Natural killer cell (primary cell): Measurements from ENCODE around the gene CSTF3. TPM values are rescaled to one million over a fixed set of nuclear protein-coding genes. Genes with fewer than 3 reads are reported as not detected.

ENCODE experiments used
- ATAC-seq, 3 donors: fragments of 150-1000 bp in 2 of 3; fragments of 200-7000 bp in 1 of 3; cut with Tn5 transposase; 1 replicate in 1 of 3; 2 replicates in 2 of 3; pipeline ENCODE4 v1.10.0; 2021; ENCODE audit warnings: mild to moderate bottlenecking in 2 of 3, moderate library complexity in 2 of 3
- DNase-seq, 2 donors: peaks; one replicate each; pipeline versions ENCODE4 v3.0.0 to v3.0.0-alpha.2; 2013 to 2021; ENCODE audit warnings: mixed read lengths in 1 of 2
- H3K27ac ChIP-seq: one replicate; pipeline ENCODE4 v1.5.1; 2013; ENCODE audit warnings: mild to moderate bottlenecking, low read length
- H3K27me3 ChIP-seq: one replicate; pipeline ENCODE4 v1.6.1; 2013; ENCODE audit warnings: low read length; ENCODE audit not compliant: control insufficient read depth, insufficient read depth
- H3K36me3 ChIP-seq: one replicate; pipeline ENCODE4 v1.6.1; 2013; ENCODE audit warnings: low read length; ENCODE audit not compliant: control insufficient read depth, insufficient read depth
- H3K4me1 ChIP-seq: one replicate; pipeline ENCODE4 v1.6.1; 2013; ENCODE audit warnings: low read length; ENCODE audit not compliant: control insufficient read depth, insufficient read depth
- H3K4me3 ChIP-seq: one replicate; pipeline ENCODE4 v1.5.1; 2013; ENCODE audit warnings: low read length
- H3K9me3 ChIP-seq: one replicate; pipeline ENCODE4 v1.6.1; 2013; ENCODE audit warnings: low read length; ENCODE audit not compliant: control insufficient read depth, insufficient read depth
- H3K27ac Mint-ChIP-seq, 2 donors: one replicate each; pipeline ENCODE4 v1.8.0; 2022; ENCODE audit warnings: mild to moderate bottlenecking in 2 of 2, mixed read lengths in 2 of 2, moderate library complexity in 1 of 2
- H3K27me3 Mint-ChIP-seq, 2 donors: one replicate each; pipeline ENCODE4 v1.8.0; 2022; ENCODE audit warnings: low read depth in 2 of 2, mixed read lengths in 2 of 2
- H3K36me3 Mint-ChIP-seq: one replicate; pipeline ENCODE4 v1.8.0; 2022; ENCODE audit warnings: mixed read lengths
- H3K4me1 Mint-ChIP-seq, 2 donors: one replicate each; pipeline ENCODE4 v1.8.0; 2022; ENCODE audit warnings: mixed read lengths in 2 of 2
- H3K4me3 Mint-ChIP-seq: one replicate; pipeline ENCODE4 v1.8.0; 2022; ENCODE audit warnings: mild to moderate bottlenecking, moderate library complexity, mixed read lengths
- H3K9me3 Mint-ChIP-seq, 2 donors: one replicate each; pipeline ENCODE4 v1.8.0; 2022; ENCODE audit warnings: mixed read lengths in 2 of 2
- WGBS: methylation state at CpG from one replicate; pipeline ENCODE4 v1.1.7; 2013; ENCODE audit warnings: missing lambda C conversion rate; ENCODE audit not compliant: insufficient coverage; 5-methylcytosine and 5-hydroxymethylcytosine counted together
- intact Hi-C: fragments of 100-400 bp; cut with micrococcal nuclease; formaldehyde crosslinking; loops from one replicate; pipeline ENCODE4 v1.14.2; 2022
- total RNA-seq, 4 donors: library from RNA; stranded (reverse); fragments of 120-200 nt in 1 of 4; gene quantifications; one replicate each; pipeline versions ENCODE4 v1.2.3 to v1.2.4, GENCODE V29; 2013 to 2022
- TF ChIP-seq, protein P1 (sequence below): fragments of 200-600 bp; IDR thresholded peaks from one replicate; pipeline ENCODE4 v1.8.0; 2022; ENCODE audit warnings: antibody characterized with exemption

Gene CSTF3
- total RNA-seq, 3 donors from 2014 or later (not counting 1 experiment from before 2014, with no cell fraction given) = 10.9 to 15.6 (median 12.0) TPM

DNA sequence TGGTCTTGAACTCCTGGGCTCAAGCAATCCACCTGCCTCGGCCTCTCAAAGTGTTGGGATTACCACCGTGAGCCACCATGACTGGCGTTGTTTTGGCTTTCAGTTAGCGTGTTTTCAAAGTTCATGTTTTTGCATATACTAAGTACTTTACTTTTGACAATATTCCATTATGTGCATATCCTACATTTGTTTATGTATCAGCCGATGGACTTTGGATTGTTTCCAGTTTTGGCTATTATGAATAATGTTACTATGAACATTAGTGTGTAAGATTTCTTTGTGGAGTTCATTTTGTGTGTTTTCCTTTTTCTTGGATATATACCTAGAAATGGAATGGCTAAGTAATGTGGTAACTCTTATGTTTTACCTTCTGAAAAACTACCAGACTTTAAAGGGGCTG is 9.9 kb downstream of the CSTF3 start:
- Histone ChIP-seq H3K9me3 (no peaks in the 10 kb centered on the region), H3K27me3 (no peaks in the 10 kb centered on the region), H3K27ac (no peak overlapping the region), H3K4me3 (no peak overlapping the region), H3K4me1 (no peaks in the 10 kb centered on the region), H3K36me3 (peaks cover 8% of the 10 kb centered on the region)
- TF ChIP-seq, protein P1, sequence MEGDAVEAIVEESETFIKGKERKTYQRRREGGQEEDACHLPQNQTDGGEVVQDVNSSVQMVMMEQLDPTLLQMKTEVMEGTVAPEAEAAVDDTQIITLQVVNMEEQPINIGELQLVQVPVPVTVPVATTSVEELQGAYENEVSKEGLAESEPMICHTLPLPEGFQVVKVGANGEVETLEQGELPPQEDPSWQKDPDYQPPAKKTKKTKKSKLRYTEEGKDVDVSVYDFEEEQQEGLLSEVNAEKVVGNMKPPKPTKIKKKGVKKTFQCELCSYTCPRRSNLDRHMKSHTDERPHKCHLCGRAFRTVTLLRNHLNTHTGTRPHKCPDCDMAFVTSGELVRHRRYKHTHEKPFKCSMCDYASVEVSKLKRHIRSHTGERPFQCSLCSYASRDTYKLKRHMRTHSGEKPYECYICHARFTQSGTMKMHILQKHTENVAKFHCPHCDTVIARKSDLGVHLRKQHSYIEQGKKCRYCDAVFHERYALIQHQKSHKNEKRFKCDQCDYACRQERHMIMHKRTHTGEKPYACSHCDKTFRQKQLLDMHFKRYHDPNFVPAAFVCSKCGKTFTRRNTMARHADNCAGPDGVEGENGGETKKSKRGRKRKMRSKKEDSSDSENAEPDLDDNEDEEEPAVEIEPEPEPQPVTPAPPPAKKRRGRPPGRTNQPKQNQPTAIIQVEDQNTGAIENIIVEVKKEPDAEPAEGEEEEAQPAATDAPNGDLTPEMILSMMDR = no peak
- no peaks in the 10 kb centered on the region for H3K27me3 Mint-ChIP-seq
- peaks cover 23 to 29% of the 10 kb centered on the region in 2 donors for H3K4me1 Mint-ChIP-seq
- no peaks in the 10 kb centered on the region for H3K36me3 Mint-ChIP-seq
- no peak overlapping the region for H3K4me3 Mint-ChIP-seq
- no peak for ATAC-seq
- no peak for DNase-seq
- no peak overlapping the region for H3K27ac Mint-ChIP-seq
- 79% methylated on average over 5 of the region's 5 CpGs for WGBS
- H3K9me3 Mint-ChIP-seq = no peaks in the 10 kb centered on the region
- intact Hi-C loops = no loop called here

DNA sequence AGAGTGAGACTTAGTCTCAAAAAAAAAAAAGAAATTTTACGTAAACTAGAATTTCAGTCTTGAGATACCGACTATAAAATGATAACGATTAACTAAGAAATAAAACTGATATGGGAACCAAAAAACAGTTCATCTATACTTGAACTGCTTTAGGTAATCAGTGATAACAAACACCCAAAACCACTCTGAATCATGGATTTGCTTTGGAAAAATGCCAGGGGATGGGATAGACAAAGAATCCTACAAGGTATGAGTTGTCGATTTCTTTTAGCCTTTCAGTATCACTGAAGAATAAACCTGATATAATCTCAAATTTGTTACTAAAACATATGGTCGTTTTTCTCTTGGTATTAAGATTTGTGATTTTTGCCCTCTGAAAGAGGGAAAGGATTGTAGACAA is 13.7 kb downstream of the CSTF3 start:
- H3K4me3 ChIP-seq = no peak overlapping the region
- Mint-ChIP-seq H3K36me3 (no peaks in the 10 kb centered on the region), H3K9me3 (no peaks in the 10 kb centered on the region), H3K27ac (no peak overlapping the region), H3K4me1 (peaks cover 18 to 25% of the 10 kb centered on the region in 2 donors), H3K4me3 (no peak overlapping the region), H3K27me3 (no peaks in the 10 kb centered on the region)
- ATAC-seq (no peak), DNase-seq (no peak)
- TF ChIP-seq, protein P1 = no peak
- H3K9me3 ChIP-seq = no peaks in the 10 kb centered on the region
- H3K36me3 ChIP-seq = peaks cover 5% of the 10 kb centered on the region
- WGBS = 100% methylated on average over 3 of the region's 5 CpGs
- intact Hi-C loops = no loop called here
- peaks cover 2% of the 10 kb centered on the region for H3K4me1 ChIP-seq
- H3K27me3 ChIP-seq = no peaks in the 10 kb centered on the region
- no peak overlapping the region for H3K27ac ChIP-seq

DNA sequence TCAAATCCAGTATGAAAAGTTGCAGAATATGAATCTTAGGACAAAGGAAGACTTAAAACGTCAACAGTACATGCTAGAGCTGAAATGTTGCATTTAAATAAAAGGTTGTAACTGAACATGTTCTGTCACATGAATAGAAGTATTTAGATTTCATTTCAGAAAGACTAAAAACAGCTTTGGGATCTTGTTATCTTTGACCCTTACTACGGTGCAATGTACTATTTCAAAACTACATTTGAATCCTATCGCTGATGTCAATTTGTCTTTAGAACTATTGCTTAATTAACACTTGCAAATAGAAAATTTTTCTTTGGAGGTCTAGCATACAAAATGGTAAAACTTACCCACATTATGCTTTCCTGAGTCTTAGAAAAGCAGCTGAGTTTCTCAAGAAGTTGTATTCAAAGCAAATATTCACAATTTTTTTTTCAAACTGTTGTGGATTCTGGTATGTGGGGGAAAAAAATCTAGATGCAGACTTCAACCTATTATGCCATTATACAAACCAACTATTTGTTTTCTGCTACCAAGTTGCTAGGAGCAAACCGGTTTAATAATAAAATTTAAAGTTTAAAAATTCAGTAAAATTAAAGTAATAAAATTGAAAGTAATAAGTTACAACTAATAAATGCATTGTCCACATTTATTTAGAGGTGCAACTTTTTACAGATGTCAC is 25.4 kb downstream of the CSTF3 start:
- Histone ChIP-seq H3K9me3 (no peaks in the 10 kb centered on the region), H3K4me3 (no peak overlapping the region), H3K4me1 (no peaks in the 10 kb centered on the region), H3K27ac (no peak overlapping the region), H3K27me3 (no peaks in the 10 kb centered on the region), H3K36me3 (peaks cover 22% of the 10 kb centered on the region)
- no peak overlapping the region for H3K27ac Mint-ChIP-seq
- no peak overlapping the region for H3K4me3 Mint-ChIP-seq
- intact Hi-C loops = no loop called here
- DNase-seq (no peak), ATAC-seq (no peak)
- 86% methylated on average over 3 of the region's 4 CpGs for WGBS
- H3K9me3 Mint-ChIP-seq = no peaks in the 10 kb centered on the region
- H3K27me3 Mint-ChIP-seq = no peaks in the 10 kb centered on the region
- no peaks in the 10 kb centered on the region for H3K4me1 Mint-ChIP-seq
- no peaks in the 10 kb centered on the region for H3K36me3 Mint-ChIP-seq
- TF ChIP-seq, protein P1 = no peak

DNA sequence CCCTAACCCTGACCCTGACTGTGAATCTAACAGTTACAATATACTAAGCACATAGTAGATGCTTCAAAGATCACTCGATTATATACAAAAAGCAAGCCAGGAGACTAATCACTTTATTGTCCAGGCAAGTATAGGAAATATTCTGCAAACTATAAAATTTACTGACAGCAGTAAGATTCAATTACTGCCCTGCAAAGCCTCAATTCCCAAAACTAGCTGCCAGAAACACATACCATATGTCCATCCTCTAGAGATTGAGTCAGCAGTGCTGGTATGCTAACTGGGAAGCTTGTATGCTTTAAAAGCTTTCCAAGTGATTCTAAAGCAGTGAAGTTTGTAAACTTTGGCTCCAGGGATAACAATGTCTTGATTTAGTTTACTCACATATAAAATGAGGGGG is 26.1 kb downstream of the CSTF3 start:
- TF ChIP-seq, protein P1 = no peak
- Mint-ChIP-seq H3K9me3 (no peaks in the 10 kb centered on the region), H3K36me3 (no peaks in the 10 kb centered on the region), H3K27me3 (no peaks in the 10 kb centered on the region), H3K4me1 (no peaks in the 10 kb centered on the region), H3K4me3 (no peak overlapping the region), H3K27ac (no peak overlapping the region)
- ATAC-seq (no peak), DNase-seq (no peak)
- H3K4me3 ChIP-seq = no peak overlapping the region
- no peaks in the 10 kb centered on the region for H3K27me3 ChIP-seq
- no peak overlapping the region for H3K27ac ChIP-seq
- no peaks in the 10 kb centered on the region for H3K9me3 ChIP-seq
- intact Hi-C loops = no loop called here
- peaks cover 15% of the 10 kb centered on the region for H3K36me3 ChIP-seq
- no peaks in the 10 kb centered on the region for H3K4me1 ChIP-seq
- 100% methylated on average over 1 of the region's 1 CpG for WGBS
